Body of pancreas (tissue), 4 donors: Measurements from ENCODE around the gene COP1.

ENCODE experiments used
- POLR2A ChIP-seq, 3 donors: fragments of 450-650 bp; IDR thresholded peaks; one replicate each; pipeline ENCODE4 v1.6.1; 2016; ENCODE audit warnings: antibody characterized with exemption in 3 of 3, mild to moderate bottlenecking in 2 of 3
- TF ChIP-seq, protein P1 (sequence below), 7 experiments: fragments of 450-650 bp in 4 of 7; fragments of 200-600 bp in 3 of 7; sonication (generic) in 3 of 7; IDR thresholded peaks; one replicate each; pipeline ENCODE4 v1.5.1; 2016 to 2019; ENCODE audit warnings: antibody characterized with exemption in 7 of 7

DNA sequence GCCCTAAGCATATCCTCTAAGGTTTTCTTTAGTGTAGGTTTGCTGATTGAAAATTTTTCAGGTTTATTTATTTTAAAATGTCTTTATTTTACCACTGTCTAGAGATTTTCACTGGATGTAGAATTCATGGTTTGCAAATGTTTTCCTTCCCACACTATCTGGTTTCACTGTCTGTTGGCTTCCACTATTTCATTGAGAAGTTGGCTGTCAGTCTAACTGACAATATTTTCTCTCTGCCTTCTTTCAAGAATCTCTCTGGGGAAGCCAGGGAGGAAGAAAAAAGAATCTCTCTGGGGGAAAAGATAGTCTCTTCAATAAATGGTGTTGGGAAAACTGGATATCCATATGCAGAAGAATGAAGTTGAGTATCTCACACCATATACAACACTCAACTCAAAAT lies 226.0 kb downstream of the COP1 start:
- TF ChIP-seq POLR2A (IDR thresholded peaks at IDR 0.05): no peak
- TF ChIP-seq, protein P1, sequence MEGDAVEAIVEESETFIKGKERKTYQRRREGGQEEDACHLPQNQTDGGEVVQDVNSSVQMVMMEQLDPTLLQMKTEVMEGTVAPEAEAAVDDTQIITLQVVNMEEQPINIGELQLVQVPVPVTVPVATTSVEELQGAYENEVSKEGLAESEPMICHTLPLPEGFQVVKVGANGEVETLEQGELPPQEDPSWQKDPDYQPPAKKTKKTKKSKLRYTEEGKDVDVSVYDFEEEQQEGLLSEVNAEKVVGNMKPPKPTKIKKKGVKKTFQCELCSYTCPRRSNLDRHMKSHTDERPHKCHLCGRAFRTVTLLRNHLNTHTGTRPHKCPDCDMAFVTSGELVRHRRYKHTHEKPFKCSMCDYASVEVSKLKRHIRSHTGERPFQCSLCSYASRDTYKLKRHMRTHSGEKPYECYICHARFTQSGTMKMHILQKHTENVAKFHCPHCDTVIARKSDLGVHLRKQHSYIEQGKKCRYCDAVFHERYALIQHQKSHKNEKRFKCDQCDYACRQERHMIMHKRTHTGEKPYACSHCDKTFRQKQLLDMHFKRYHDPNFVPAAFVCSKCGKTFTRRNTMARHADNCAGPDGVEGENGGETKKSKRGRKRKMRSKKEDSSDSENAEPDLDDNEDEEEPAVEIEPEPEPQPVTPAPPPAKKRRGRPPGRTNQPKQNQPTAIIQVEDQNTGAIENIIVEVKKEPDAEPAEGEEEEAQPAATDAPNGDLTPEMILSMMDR (IDR thresholded peaks at IDR 0.05): no peak
